Brain microvascular endothelial cell (primary cell): Measurements from ENCODE around the gene PRPF31.

Experiments
- DNase-seq: peaks from one replicate; pipeline ENCODE4 v3.0.0-alpha.2; 2020
- H3K27ac ChIP-seq: fragments of 250-450 bp; sonication (Bioruptor Pico); 2 replicates; pipeline ENCODE4 v1.5.1; 2020; ENCODE audit warnings: mild to moderate bottlenecking, moderate library complexity
- H3K27me3 ChIP-seq: fragments of 250-450 bp; sonication (Bioruptor Pico); replicated peaks from 2 replicates; pipeline ENCODE4 v1.5.1; 2020; ENCODE audit warnings: mild to moderate bottlenecking
- H3K36me3 ChIP-seq: fragments of 250-450 bp; sonication (Bioruptor Pico); replicated peaks from 2 replicates; pipeline ENCODE4 v1.5.1; 2020; ENCODE audit warnings: mild to moderate bottlenecking
- H3K4me3 ChIP-seq: 2 replicates; pipeline ENCODE4 v1.5.1; 2011; ENCODE audit warnings: low read depth, mild to moderate bottlenecking, control low read depth, low read length, moderate library complexity
- CTCF ChIP-seq: IDR thresholded peaks from 2 replicates; pipeline ENCODE4 v1.5.1; 2011; ENCODE audit warnings: low read depth, mild to moderate bottlenecking, moderate library complexity, low read length, control low read depth, inconsistent platforms; ENCODE audit errors: missing control alignments
- in situ Hi-C: cut with HindIII; loops from 2 replicates; pipeline ENCODE4 v1.10.0; 2017; ENCODE audit warnings: low sequenced_read_pairs, low pct_ligation_motif_present

Gene PRPF31

GRCh38 chr19:54106716-54107115, 8.8 kb upstream of the PRPF31 start:
- H3K27me3 ChIP-seq: no peaks in the 10 kb centered on the region
- H3K27ac ChIP-seq: no peak overlapping the region
- peaks cover 50% of the 10 kb centered on the region for H3K36me3 ChIP-seq
- TF ChIP-seq CTCF: no peak
- H3K4me3 ChIP-seq: no peak overlapping the region
- DNase-seq: no peak
- in situ Hi-C loops: no loop called here

GRCh38 chr19:54107876-54108490, 7.6 kb upstream of the PRPF31 start:
- Histone ChIP-seq H3K27me3 (no peaks in the 10 kb centered on the region), H3K36me3 (peaks cover 52% of the 10 kb centered on the region), H3K4me3 (no peak overlapping the region), H3K27ac (no peak overlapping the region)
- no peak for DNase-seq
- TF ChIP-seq CTCF: no peak
- in situ Hi-C loops: no loop called here

GRCh38 chr19:54108496-54108895, 7.1 kb upstream of the PRPF31 start:
- DNase-seq: no peak
- H3K4me3 ChIP-seq: no peak overlapping the region
- in situ Hi-C loops: no loop called here
- H3K27me3 ChIP-seq: no peaks in the 10 kb centered on the region
- H3K27ac ChIP-seq: no peak overlapping the region
- peaks cover 57% of the 10 kb centered on the region for H3K36me3 ChIP-seq
- TF ChIP-seq CTCF: no peak

GRCh38 chr19:54109651-54110050, 5.9 kb upstream of the PRPF31 start:
- Histone ChIP-seq H3K27ac (no peak overlapping the region), H3K36me3 (peaks cover 62% of the 10 kb centered on the region), H3K27me3 (no peaks in the 10 kb centered on the region), H3K4me3 (no peak overlapping the region)
- in situ Hi-C loops: no loop called here
- TF ChIP-seq CTCF: no peak
- no peak for DNase-seq

- H3K27ac ChIP-seq: peak overlapping the region; percentile 91
- peak overlapping the region; percentile 90 for H3K4me3 ChIP-seq
- peak; percentile 36 for DNase-seq
- TF ChIP-seq CTCF: no peak
- no peaks in the 10 kb centered on the region for H3K27me3 ChIP-seq
- in situ Hi-C loops: no loop called here
- H3K36me3 ChIP-seq: peaks cover 28% of the 10 kb centered on the region
These were observed 1.0 kb upstream of the PRPF31 start for GRCh38 chr19:54114340-54115108.

GRCh38 chr19:54121259-54121658, 5.7 kb downstream of the PRPF31 start:
- TF ChIP-seq CTCF: no peak
- in situ Hi-C loops: no loop called here
- Histone ChIP-seq H3K36me3 (peaks cover 56% of the 10 kb centered on the region), H3K4me3 (no peak overlapping the region), H3K27ac (no peak overlapping the region), H3K27me3 (no peaks in the 10 kb centered on the region)
- no peak for DNase-seq
